Measurements from ENCODE around the gene KMT5B.
"Not testable (repeated sequence)": the region's sequence is repeated elsewhere in the genome, so short reads cannot be mapped to it uniquely, and the experiment has no call there.

The KMT5B gene

GRCh38 chr11:68213135-68213515 is at the start of gene KMT5B:
Gene KMT5B, minus strand, starts transcription at chr11:68213296. Its CDS starts 23,220 bp downstream, at chr11:68190076.
- peak; percentile 47 for DNase-seq

DNA sequence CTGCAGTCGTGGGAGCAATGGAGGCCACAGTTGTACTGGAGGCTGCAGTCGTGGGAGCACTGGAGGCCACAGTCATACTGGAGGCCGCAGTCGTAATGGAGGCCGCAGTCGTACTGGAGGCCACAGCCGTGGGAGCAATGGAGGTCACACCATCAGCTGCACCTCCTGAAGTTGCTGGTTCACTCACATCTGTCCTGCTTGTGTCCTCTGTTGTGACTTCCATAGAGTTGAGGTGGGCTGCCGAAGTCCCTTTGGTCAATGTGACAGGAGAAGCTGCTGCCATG is 49.4 kb upstream of the KMT5B start:
- DNase-seq: no peak

DNA sequence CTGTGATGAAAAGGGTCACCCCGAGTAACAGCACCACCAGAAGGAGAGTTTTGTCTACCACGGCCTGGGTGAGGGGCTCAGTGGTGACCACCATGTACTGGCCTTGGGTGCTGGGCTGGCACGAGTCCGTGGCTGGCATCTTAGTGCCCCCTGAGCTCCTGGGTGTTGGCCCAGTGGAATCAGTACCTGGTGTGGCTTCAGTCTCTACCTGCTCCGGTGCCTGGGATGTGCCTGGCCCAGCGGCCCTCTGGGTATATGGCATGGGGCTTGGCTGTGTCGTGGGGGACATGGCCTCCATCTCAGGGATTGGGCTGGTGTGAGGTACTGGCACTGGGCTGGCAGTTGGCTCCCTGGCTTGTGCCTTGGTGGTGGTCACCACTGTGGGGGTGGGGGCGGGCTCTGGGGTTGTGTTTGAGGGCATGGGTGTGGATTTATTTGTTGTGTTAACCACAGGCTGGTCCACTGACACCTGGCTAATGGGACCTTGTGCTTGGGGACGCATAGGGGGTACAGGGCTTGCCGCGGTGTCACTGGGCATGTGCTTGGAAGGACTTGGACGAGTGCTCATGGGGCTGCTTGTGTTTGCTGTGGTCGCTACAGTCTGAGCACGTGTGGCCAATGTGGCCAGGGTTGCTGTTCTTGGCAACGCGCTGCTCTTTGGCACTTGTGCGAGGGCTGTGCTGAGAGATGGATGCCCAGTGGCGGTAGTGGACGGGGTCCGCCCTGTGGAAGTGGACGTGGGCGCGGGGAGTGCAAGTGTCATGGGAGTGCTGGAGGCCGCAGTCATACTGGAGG is 48.9 kb upstream of the KMT5B start:
- DNase-seq: no peak

DNA sequence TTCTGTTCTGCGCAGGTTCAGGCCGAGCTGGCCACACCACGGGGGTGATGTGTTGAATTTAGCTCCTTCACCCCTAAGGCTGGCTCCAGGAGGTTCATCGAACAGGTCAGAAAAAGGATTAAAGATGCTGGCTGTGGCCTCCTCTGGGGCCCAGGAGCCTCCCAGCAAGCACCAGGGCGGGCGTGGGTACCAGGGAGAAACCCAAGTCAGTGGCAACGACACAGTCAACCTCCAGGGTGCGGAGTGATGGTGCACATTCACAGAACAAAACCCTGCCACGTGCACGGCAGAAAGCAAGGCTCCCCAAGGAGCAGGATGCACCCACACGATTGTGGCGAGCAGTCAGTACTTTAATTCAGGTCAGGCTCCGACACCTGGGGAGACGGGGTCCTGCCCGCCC is 47.9 kb upstream of the KMT5B start:
- DNase-seq: no peak

DNA sequence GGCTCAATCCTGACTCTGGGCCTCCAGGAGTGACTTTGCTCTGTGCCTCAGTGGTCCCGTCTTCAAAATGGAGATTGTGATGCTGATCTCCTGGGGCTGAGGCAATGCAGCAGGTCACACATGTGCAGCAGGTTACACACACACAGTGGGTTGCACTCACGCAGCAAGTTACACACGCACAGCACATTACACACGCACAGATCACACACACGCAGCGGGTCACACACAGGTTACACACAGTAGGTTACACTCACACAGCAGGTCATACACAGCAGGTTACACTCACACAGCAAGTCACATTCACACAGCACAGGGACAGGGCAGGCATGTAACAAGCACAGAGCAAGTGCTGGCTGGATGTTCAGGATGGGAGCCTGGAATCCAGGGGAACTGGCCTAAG is 47.4 kb upstream of the KMT5B start:
- DNase-seq: no peak

GRCh38 chr11:68259122-68259959 is 46.2 kb upstream of the KMT5B start:
- no peak for DNase-seq

DNA sequence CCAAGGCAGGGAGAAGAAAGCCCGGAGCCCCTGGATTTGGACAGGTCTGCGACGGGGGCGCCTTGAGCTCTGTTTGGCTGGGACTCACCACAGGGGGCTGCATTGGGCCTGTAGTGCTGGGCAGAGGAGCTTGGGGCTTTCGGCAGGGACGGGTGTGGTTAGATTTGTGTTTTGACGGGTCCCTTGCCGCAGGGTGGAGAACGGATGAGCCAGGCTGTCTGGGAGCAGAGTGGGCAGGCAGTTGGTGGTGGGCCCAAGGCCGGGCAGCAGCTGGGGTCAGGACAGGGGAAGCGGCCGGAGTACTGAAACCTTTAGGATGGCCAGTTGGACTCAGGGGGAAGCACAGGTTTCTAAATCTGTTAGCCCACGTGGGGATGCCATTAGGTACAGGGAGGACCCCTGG is 45.3 kb upstream of the KMT5B start:
- no peak for DNase-seq

- peak; percentile 88 for DNase-seq
Observed at GRCh38 chr11:68257477-68258362, 44.6 kb upstream of the KMT5B start.

DNA sequence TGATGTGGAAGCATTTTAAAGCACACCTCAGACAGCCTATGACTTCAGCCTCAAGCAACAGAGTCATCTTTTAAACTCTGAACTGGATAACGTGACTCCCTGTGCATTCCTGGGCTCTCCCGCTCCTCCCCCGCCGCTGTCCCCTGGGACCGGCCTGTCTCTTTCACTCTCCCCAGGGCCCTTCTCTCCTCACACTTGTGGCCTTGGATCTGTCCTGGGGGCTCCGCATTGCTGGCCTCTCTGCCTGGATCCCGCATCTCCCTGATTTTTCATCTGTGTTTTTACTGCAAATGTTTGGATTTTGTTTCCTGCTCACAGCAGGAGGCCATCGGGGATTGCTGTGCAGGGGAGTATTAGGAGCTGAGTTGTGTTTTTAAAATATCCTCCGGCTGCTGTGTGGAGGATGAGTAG is 43.2 kb upstream of the KMT5B start:
- DNase-seq: no peak

- DNase-seq: no peak
Observed at GRCh38 chr11:68255526-68255925, 42.4 kb upstream of the KMT5B start.

DNA sequence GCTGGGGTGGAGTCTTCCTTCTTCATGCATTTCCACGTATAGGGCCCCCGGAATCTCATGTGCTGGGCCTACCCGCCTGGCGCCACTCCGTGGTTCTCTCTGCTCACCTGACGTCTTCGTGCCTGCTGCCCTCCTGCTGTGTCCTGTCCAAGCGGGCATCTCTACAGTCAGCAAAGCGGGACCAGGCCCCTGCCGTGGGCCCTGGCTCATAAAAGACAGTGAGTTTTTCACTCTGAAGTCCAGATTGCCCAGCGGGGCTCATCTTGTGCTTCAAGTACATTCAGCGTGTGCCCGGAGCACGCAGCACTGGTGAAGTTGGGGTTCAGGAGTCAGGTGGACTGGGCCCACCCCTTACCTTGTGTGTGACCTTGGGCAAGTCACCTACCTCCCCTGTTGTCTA is 41.3 kb upstream of the KMT5B start:
- no peak for DNase-seq

GRCh38 chr11:68251765-68252164 is 38.7 kb upstream of the KMT5B start:
- DNase-seq: no peak

DNA sequence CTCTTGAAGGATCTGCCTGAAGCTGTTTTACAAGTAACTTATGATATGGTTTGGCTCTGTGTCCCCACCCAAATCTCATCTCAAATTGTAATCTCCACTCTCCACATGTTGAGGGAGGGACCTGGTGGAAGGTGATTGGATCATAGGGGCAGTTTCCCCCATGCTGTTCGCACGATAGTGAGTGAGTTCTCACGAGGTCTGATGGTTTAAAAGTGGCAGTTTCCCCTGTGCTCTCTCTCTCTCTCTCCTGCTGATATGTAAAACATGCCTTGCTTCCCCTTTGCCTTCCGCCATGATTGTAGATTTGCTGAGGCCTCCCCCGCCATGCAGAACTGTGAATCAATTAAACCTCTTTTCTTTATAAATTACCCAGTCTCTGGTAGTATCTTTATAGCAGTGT is 31.8 kb upstream of the KMT5B start:
- not testable (repeated sequence) for DNase-seq

GRCh38 chr11:68243847-68244246 is 30.8 kb upstream of the KMT5B start:
- not testable (repeated sequence) for DNase-seq

DNA sequence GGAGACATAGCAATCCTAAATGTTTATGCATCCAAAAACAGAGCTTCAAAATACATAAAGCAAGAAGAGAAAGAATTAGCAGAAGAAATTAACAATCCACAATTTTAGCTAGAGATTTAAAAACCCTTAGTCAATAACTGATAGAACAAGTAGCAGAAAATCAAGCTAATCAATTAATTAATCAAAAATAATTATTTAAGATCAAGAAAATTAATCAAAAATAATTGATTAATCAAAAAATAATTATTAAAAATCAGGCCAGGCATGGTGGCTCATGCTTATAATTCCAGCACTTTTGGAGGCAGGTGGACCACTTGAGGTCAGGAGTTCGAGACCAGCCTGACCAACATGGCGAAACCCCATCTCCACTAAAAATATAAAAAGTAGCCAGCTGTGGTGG is 29.5 kb upstream of the KMT5B start:
- DNase-seq: no peak

GRCh38 chr11:68231621-68232020 is 18.5 kb upstream of the KMT5B start:
- no peak for DNase-seq

DNA sequence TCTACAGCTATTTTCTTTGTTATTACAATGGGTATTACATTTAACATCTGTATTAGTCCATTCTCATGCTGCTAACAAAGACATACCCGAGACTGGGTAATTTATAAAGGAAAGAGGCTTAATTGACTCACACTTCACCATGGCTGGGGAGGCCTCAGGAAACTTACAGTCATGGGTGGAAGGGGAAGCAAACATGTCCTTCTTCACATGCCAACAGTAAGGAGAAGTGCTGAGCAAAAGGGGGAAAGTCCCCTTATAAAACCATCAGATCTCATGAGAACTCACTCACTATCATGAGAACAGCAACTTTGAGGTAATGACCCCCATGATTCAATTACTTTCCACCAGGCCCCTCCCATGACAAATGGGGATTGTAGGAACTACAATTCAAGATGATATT is 16.5 kb upstream of the KMT5B start:
- DNase-seq: no peak

DNA sequence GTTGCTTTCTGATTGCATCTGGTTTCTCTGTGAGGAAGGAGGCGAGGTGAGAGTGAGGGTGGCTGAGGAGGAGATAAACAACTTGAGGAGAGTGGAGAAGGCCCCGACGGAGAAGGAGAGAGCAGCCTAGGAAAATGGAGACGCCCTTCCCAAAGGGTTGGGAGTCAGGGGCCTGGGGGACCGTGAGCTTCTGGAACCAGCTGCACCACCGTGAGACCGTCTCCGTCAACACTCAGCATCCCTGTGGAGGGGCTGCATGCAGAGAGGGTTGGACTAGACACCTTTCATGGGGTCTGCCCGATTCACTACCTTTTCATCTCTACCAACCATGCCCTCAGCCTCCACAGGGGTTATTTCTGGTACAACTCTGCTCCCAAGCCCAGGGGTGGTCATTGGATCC is 13.3 kb upstream of the KMT5B start:
- DNase-seq: no peak

GRCh38 chr11:68224606-68225005 is 11.5 kb upstream of the KMT5B start:
- DNase-seq: no peak

DNA sequence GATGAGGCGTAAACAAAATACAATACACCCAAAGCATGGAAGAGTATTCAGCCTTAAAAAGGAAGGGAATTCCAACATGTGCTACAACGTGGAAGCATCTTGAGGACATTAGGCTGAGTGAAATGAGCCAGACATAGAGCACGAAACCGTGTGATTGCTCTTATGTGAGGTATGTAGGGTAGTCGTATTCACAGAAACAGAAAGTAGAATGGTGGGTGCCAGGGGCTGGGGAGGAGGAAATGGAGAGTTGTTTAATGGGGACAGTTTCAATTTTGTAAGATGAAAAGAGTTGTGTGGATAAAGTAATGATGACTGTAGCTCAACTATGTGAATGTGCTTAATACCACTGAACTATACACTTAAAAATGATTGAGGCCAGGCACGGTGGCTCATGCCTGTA is 10.2 kb upstream of the KMT5B start:
- no peak for DNase-seq

DNA sequence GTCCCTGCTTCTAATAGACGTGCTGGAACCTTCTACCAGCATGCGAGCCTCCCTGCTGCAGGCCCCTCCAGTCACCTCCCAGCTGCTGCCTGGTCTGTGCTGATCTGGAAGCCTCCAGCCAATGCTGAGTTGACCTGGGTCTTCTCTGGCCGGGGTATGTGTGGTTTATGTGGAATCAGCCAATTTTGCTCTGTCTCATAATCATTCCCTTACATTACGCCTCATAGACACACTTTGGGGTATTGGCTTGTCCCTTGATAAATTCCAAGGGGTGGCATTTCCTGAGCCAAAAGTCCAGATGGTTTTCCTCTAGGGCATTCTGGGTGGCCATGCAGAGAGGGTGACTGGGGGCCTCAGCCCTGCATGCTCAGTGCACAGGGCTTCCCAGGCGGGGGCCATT is 8.3 kb upstream of the KMT5B start:
- DNase-seq: no peak

DNA sequence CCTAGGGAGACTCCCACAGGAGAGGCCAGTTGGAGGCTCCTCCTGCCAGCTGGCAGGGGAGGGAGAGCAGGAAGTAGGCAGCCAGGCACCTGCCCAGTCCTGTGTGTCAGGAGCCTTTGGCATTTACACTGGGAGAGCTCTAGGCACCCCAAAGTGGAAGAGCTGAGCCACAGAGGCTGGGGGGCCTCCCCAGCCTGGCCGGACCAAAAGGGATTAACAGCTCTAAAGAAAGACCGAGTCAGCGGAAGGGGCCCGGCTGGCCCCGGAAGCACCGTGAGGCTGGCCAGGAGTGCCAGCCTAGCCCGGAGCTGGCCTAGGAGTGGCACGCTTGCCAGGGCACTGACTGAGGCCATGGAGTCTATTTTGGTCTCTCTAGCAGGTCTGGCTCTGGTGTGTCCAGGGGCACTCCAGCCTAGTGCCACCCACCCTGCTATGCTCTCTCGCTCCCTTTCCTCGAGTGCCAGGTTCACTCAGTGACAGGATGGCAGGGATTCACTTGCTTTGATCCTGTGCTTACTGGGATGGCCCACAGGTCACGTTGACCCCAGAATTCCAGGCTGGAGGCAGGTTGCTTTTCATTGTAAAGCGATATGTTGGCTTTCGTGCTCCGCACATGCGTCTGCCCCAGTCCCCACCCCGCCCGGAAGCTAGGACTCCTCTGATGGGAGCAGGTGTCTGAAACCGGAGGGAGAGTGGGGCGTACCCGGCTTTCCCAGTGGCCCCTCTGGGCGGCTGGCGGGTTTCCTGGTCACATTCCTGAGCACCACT is 3.3 kb upstream of the KMT5B start:
- DNase-seq: no peak

Measured in NCI-H1105 treated with DMSO at 0.1 percent for 48 hours (cell line).